Measurements from ENCODE around the gene AK5.

DNA sequence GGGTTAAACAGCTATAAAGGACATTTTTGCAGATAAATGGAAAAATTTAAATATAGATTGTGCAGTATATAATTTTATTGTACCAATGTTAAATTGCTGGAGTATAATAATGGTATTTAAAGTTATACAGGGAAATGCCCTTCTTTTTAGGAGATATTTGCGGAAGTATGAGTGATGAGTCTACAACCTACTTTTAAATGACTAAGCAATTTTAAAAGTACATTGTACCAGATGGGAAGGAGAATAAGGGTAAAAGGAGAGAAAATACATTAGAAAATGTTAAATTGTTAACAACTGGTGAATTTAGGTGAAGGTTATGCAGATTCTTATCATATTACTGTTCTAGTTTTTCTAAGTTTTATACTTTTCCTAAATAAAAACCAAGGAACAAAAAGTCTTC lies 308.8 kb downstream of the AK5 start:
- TF ChIP-seq CTCF (optimal IDR thresholded peaks at IDR 0.05 in 1 of 3, IDR thresholded peaks at IDR 0.05 in 1 of 3, conservative IDR thresholded peaks at IDR 0.05 in 1 of 3; ENCODE audit: extremely low read depth in 1 of 3, insufficient read depth in 2 of 3, low read length in 3 of 3), result no peak
- TF ChIP-seq EZH2 (IDR thresholded peaks at IDR 0.05; ENCODE audit: low read length), result no peak
